ENCODE data around the gene TTC39A.

TTC39A gene

GRCh38 chr1:51330331-51331201, at the start of gene TTC39A:
Gene TTC39A, minus strand, starts transcription at chr1:51330562. Its CDS starts 85 bp downstream, at chr1:51330477.
- no peak for DNase-seq

- DNase-seq = no peak
These were observed 48.5 kb upstream of the TTC39A start for GRCh38 chr1:51378871-51379270.

DNA sequence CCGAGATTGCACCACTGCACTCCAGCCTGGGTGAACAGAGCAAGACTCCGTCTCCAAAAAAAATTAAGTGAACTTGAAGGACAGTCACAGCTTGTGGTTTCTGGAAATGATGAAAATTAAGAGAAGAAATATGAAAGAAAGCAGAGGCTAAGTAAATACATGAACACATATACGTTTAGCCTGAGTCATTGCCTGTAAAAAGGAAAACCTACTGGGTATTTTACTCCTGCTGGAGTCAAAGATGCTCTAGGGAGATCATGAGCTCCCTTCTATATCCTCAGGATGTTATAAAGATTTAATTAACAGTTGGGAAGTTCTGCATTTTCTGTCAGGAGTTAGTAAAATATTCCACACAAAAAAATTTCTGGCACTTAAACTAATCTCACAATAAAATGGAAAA, 43.5 kb upstream of the TTC39A start:
- no peak for DNase-seq

GRCh38 chr1:51372561-51372960, 42.2 kb upstream of the TTC39A start:
- DNase-seq = no peak

DNA sequence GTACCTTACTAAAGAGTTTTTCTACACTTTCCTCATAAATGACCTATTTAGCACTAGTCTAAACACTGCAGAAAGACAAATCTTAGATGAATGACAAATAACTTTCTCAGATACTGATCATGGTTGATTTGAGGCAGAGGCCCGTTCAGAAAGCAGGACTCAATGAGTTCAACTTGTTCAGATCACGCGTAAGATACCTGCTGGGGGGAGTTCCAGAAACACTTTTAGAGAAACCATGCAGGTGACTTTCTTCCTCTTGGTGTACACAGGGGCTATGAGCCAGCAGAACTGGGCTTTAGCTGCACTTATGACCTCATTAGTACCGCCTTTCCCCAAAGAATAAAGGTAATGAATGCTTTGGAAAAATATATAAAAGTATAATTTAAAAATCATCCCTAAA, 38.8 kb upstream of the TTC39A start:
- no peak for DNase-seq

DNA sequence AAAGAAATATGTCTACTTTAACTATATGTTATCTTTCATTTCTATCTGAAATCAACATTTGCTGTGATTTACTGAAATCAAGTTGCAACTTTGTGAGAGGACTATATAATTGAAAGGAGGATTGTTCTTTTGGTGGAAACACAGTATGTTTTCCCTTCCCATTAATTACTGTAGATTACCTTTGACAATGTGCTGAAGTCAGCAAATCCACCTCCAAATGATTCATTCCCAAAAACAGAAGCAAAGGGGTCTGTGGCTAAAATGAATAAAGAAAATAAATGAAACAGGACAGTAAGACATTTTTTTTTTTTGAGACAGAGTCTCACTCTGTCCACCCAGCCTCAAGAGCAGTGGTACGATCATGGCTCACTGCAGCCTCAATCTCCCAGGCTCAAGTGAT, 35.4 kb upstream of the TTC39A start:
- no peak for DNase-seq

DNA sequence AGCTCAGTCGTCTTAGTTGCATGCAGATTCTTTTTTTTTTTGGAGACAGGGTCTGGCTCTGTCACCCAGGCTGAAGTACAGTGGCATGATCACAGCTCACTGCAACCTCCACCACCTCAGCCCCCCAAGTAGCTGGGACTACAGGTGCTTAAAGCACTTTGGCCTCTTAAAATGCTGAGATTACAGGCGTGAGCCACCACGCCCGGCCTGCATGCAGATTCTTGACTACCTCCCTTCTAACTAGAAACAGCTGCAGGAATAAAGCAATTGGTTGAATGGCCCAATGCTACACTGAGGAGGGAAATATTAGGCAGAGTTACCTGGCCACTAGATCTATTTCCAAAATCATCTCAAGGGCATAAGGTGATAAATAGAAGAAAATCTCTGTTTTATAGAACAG, 29.5 kb upstream of the TTC39A start:
- no peak for DNase-seq

- no peak for DNase-seq
These were observed 25.0 kb upstream of the TTC39A start for GRCh38 chr1:51355382-51355781.

DNA sequence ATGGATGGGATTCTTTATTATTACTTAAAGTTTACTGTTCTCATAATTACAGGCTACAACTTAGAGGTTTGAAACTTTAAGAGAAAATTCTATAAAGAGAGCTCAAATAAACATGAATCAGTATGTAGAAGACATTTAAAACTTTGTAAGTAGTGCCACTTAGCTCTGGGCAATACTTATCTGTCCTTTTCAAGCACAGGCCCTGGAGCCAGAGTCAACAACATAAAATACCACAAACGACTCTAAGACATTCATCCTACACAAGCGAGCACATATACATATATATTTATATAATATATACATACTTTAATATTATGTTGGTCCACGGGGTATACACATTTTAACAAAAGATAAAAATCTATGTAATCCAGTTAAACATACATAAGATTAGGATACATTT, 24.1 kb upstream of the TTC39A start:
- no peak for DNase-seq

- no peak for DNase-seq
These were observed 21.5 kb upstream of the TTC39A start for GRCh38 chr1:51351907-51352306.

DNA sequence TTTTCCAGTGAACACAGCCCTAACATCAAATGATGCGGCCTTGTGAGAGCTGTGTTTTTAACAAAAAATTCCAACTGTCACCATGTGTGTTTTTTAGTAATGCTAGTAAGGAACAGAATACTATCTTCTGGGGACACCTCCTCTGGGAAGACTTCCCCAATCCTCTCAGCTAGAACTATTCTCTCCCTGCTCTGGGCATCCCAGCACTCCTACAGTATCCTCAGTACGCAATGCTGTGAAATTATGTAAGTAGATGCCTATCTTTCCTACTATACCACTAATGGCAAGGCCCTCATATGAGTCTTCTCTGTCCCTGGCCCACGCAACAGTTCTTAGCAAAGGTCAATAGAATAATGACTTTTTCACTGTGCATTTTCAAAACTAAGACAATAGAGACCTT, 19.5 kb upstream of the TTC39A start:
- no peak for DNase-seq

DNA sequence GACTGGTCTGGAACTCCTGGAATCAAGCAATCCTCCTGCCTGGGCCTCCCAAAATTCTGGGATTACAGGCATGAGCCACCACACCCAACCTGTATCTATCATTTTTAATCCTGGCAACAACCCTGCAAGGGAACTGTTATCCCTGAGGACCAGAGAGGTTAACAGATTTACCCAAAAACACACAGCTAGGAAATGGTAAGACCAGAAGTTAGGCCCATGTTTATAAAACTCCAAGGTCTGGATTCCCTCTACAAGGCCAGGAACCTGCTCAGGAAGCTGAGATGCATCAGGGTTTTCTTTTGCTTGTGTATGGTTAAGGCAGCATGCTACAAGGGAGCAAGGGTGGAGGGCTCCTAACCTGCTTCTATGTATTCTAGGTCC, 17.8 kb upstream of the TTC39A start:
- no peak for DNase-seq

DNA sequence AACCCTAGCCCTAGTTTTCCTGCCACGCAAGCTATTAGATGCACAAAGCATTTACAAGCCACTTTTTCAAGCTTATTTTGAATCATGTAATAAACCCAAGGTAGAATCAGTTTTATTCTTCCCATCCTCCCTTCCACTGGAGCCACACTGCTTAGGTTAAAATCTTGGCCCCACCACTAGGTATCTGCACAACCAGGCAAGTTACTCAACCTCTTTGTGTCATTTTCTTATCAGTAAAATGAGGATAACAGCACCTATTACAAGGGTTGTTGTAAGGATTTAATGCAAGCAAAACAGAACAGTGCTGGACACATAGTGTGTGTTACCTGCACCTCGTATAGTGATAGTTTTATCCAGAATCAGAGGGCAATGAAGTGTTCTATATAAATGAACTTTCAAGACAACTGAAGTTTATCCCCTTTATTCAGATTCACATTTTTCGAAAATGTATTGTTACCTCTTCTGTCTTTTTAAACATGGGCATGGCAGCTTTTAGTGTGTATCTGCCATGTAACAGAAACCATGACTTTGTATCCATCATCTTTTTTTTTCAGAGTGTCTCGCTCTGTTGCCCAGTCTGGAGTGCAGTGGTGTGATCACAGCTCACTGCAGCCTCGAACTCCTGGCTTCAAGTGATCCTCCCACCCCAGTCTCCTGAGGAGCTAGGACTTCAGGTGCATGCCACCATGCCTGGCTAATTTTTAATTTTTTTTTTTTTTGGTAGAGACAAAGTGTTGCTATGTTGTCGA, 17.2 kb upstream of the TTC39A start:
- DNase-seq = no peak

- DNase-seq = no peak
These were observed 16.0 kb upstream of the TTC39A start for GRCh38 chr1:51346086-51346942.

GRCh38 chr1:51345300-51345687, 14.9 kb upstream of the TTC39A start:
- no peak for DNase-seq

DNA sequence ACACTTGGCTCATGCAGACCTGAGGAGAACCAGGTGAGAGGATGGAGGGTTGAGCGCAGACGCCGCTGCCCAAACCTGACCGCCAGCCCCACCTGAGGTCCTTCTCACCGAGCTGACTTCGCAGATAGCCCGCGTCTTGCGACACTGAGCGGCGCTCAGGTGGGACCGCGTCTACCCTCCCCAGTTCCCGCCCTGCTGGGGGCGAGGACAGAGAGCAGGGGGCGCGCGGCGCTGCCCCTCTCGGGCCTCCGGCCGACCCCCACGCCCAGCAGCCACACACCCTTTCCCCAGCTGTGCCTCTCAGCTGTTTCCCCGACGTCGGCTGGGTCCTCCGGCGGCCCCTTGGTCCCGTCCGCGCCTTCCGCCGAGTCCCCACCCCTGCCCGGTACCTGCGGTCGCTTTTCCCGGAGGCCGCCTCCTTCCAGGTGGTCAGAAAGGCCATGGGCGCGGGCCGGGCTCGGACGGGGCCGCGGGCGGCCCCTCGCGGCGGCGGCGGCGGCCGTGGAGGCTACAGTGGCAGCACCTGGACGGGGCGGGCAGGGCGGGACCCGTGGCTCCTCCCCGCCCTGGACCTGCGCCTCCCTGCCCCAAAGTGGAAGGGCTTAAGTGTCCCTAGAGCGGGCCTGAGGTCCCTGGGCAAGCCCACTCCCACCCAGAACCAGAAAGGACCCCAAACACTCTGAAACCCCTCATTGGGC, 14.4 kb upstream of the TTC39A start:
- no peak for DNase-seq

DNA sequence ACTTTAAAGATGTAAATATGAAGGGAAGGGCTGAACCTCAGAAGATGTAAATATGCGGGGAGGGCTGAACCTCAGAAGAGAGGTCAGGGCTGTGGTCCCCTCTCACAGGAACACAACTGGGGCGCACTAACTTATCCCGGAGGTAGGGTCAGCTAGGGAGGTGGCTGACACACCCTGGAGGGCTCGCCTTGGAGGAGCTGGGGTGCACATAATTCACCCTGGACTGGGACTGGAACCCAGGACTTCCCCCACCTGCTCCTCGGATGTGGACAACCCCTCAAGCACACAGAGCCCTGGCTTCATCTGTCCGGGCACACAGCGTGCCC, 13.9 kb upstream of the TTC39A start:
- no peak for DNase-seq

DNA sequence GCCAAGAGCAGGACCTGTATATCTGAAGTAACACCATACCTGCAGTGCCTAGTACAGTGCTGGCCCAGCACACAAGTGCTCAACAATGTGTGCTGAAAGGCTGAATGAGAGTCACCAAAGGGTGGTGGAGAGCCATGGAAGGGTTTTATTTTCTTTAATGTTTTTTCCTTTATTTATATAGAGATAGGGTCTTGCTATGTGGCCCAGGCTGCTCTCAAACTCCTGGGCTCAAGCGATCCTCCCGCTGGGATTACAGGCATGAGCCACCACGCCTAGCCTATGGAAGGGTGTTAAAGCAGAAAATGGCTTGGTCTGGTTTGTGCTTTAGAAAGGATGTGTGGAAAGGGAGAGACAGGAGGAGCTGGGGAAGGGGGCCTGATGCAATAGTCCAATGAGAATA, 13.3 kb upstream of the TTC39A start:
- no peak for DNase-seq

GRCh38 chr1:51342591-51343206, 12.3 kb upstream of the TTC39A start:
- no peak for DNase-seq

- no peak for DNase-seq
These were observed 11.6 kb upstream of the TTC39A start for GRCh38 chr1:51341876-51342496.

DNA sequence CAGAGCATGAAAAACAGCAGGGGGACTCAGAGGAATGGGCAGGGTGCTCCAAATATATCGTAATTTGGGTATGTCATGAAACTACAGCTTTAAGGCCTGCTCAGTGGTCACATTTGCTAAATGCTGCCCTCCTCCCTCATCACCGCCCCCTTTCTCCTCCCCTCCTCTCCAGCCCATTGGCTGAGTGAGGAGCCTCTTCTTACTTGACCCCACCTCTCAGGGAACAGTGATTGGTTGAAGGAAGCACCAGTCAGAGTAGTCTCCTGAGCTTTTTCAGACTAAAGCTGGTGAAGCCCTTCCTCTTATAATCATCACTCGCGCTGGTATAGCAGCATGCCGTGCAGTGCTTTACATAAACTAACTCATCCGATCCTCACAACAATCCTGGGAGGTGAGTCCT, 10.0 kb upstream of the TTC39A start:
- DNase-seq = no peak

GRCh38 chr1:51336711-51337110, 6.3 kb upstream of the TTC39A start:
- DNase-seq = no peak
